ENCODE results near the gene TCF4.

The TCF4 gene

DNA sequence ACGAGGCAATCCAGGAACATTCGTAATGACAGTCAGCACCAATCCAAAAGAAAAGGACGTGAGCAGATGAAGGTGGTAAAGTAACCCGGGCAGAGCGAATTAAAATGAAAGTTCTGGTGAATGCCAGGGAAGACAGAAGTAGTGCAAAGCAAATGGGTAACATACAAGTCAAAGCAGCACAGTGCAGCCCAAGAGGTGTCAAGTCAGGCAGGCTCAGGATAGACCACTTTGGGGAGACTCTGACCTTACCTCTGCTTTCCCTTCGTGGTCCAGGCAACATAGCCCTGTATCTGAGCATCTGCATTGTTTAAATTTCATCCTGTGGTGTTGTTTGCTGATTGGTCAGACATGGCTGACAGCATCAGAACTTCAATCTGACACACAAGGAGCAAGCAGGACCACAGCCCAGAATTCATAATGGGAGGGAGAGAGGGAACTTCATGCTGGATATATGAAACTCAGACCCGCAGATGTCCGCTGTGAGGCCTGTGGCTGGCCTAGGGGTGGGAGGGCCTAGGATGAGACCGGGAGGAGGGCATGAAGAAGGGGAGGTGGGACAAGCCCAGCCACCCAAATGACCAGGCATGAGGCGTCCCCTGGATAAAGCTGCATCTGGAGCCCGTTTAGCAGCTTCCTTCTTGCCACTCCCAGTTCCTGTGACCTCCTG, 285.7 kb downstream of the TCF4 start:
- no peak for DNase-seq (ENCODE audit: low read depth in 2 of 3, low spot score in 1 of 3)

DNA sequence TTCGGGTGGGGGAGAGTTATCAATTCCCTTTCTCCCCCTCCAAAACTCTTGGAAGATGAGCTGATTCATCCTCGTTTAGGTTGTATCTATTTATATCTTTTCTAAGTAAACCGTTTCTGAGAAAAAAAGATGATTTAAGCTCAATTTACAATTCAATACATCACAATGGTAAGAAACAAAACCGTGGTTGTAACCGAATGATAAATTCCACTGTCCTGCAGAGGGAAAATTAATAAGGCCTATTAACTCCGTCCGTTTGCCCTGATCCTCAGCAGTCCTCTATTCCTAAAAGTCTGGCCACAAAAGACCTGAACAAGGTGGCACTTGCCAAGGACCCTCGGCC, 286.2 kb downstream of the TCF4 start:
- DNase-seq (ENCODE audit: low read depth in 2 of 3, low spot score in 1 of 3): no peak

DNA sequence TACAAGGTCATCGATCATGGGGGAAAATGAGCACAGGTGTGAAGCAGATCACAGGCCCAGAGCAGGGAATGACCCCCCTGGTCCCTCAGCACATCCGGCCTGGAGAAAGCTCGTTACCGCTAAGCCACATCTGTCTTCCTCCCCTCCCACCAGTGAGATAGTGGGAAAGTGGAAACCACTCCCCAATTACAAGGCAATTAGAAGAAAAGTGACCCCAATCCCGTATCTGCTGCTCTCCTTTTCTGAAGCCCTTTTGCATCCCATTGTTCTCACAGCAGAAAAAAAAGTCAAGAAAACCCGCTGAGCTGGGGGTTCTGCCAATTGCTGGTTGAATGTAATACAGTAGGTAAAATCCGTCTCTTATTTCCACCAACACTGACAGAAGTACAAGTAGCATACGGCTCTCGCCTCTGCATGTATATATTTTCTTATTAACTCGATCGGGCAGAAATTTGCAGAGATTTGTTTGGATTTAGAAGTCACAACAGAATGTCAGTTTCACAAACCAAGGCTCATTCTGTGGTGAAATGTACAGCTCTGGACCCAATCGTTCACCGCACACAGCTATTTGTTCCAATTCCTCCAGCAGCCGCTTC, 287.0 kb downstream of the TCF4 start:
- no peak for DNase-seq (ENCODE audit: low read depth in 2 of 3, low spot score in 1 of 3)

DNA sequence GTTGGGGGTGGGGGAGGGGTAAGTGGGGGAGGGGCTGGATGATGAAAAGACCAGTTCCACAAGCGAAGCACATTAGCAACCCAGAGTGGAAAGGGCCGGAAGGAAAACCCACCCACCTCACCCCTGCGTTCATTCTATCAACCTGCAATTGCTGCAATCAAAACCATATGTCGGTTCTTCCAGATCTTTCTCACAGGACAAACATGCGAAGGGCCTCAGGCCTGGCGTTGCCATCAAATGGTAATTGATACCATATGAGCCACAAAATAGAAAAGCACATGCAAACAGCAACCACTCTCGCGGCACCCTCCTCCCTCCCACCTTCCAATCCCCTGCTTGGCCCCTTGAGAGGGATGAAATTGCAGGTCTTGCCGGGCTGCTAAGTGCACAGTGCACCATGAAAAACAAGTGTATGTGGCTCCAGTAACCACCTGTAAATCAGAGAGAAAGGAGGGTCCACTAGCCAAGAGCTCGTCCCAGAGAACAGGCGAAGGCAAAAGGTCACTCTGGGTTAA, 287.5 kb downstream of the TCF4 start:
- no peak for DNase-seq (ENCODE audit: low read depth in 2 of 3, low spot score in 1 of 3)

DNA sequence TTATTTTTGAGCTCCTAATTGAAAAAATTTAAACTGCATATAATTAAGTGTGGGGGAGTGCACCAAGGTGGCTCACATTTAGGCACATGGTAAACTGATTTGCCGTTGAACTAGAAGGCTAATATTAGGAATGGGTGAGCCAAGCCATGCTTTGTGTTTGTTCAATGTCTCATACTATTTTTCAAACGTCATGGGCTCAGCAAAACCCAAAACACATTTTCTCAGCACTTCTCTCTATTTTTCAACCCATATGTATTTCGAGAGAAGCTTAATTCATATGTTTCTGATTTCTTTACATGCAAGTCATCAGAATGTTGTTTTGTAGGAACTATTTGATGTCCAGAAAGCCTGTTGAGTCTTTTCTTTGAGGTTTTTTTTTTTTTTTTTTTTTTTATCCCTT, 291.2 kb downstream of the TCF4 start:
- DNase-seq (ENCODE audit: low read depth in 2 of 3, low spot score in 1 of 3): no peak

DNA sequence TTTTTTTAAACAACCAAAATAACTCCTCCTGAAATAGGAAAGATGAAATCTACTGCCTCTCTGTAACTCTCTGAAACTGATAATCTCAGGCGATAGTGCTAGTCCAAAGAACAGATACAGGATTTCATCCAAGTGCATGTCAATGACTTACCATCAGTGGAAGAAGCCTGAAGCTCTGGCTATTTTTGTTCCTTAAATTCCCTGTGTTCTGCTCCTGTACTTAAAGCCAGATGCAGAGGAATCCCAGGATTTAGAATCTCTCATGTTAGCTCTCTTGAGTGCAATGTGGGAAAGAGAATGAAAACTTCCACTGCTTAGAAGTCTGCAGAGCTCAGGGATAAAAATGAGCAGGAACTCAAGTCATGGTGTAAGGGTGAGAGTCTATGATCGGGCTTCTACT, 291.9 kb downstream of the TCF4 start:
- no peak for DNase-seq (ENCODE audit: low read depth in 2 of 3, low spot score in 1 of 3)

DNA sequence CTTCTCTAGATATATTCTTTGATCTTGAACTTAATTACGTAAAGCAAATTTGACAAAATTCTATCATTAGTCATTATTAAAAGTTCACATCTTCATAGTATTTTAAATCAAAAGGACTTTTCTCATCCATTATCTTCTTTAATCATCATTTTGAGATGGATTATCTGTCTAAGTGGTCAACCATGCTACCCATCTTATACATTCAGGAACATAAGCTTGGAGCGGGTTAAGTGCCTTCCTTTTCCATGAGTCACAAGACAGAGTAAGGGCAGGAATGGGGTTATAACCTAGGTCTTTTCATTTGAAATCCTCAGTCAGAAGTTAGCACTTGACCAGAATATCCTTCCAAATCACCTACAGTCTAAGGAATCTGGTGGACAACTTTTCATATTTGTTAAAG, 297.1 kb downstream of the TCF4 start:
- DNase-seq (ENCODE audit: low read depth in 2 of 3, low spot score in 1 of 3): no peak

DNA sequence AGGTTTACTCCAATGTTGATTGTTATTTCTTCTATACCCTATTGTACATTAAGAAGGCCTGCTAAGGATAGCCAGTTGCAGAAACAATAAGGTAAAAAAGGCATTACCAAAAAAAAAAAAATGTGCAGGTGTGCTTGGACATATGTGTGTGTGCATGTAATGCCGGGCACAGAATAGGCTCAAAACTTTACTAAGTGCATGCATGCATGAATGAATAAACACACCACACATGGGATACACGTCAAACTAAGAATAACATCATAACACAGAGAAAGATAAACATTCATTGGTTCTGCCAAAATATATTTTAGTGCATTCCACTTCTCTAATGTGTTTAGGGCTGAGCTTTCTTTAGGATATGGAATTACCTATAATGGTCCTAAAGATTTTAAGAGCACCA, 298.2 kb downstream of the TCF4 start:
- DNase-seq (ENCODE audit: low read depth in 2 of 3, low spot score in 1 of 3): no peak

DNA sequence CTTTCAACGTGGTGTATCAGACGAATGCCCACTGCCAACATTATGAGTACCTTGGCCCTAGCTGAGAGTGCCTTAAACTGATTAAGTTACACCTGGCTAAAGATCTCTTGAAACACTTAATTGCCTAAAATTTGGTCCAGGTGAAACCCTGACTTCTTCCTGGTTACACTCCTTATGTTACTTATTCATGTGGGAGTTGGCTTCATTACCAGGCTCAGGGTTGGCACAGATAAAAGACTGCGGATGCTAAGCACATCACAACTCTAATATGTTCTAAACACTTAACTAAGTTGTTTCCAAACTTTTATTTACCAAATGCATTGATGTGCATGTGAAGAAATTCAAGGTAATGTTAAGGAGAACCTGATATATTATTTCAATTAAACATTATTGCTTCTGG, 298.9 kb downstream of the TCF4 start:
- no peak for DNase-seq (ENCODE audit: low read depth in 2 of 3, low spot score in 1 of 3)

DNA sequence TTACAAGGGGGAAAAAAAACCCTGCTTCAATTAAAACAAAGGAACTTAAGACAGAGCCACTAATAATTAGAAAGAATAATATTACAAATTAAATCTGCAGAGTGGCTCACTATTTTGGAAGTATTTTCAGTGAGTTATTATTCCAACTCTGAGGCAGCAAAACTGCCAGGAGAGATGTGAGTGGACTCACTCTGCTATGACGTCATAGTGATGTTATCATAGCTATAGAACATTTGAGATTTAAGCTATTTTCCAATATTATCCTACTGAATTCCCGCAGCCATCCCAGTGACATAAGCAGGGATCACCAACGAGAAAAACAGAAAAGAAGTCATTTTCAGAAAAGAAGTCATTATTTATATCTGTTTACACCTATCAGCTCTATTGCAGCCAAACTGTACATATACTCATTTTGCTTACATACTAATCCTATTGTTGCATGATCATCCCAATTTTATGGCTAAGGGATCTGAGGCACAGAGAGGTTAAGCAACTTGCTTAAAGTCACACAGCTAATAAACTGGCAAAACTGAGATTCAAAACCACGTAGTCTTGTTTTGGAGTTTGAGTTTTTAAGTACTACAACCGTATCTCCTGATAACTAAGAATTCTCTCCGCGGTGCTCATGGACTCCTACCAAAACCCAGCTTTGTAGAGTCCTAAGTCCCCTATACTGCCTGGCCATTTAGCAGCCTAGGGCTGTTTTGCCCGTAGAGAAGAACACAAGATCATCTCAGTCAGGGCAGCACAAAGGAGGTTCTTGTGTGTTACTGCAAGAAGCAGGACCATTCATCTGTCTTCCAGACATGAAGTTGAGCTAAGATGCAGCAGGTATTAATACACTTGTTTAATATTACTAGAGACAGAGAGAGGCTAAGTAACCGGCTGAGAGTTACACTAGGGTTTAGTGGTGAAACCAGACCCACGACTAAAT, 299.8 kb downstream of the TCF4 start:
- DNase-seq (ENCODE audit: low read depth in 2 of 3, low spot score in 1 of 3): no peak

DNA sequence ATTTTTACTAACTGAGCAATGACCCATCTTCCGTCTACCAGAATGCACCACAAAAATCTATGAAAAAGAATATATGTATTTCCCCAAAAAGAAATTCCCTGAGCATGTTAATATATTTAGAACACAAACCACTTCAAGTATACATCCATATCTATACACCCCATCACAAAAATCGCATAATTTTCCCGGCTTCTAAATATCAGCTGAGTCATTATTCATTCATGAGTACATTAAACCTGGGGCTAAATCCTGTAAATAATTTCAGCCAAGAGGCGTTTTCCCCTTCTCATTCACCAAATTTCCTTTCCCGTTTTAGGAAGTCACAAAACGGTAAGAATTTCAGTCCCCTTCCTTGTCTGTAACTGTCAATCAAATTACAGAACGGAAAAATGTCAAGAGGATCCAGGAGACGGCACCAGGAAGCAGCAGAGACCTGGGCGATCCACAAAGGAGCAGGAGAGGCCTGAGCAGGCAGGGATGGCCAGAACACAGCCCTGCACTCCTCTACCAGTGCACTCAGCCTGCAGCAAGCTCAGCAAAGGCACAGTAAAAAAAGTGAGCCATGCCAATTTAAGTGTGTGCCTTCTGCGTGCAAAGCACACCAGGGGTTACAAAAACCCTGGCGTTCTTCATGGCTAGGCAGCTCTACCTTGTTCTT, 300.7 kb downstream of the TCF4 start:
- no peak for DNase-seq (ENCODE audit: low read depth in 2 of 3, low spot score in 1 of 3)

DNA sequence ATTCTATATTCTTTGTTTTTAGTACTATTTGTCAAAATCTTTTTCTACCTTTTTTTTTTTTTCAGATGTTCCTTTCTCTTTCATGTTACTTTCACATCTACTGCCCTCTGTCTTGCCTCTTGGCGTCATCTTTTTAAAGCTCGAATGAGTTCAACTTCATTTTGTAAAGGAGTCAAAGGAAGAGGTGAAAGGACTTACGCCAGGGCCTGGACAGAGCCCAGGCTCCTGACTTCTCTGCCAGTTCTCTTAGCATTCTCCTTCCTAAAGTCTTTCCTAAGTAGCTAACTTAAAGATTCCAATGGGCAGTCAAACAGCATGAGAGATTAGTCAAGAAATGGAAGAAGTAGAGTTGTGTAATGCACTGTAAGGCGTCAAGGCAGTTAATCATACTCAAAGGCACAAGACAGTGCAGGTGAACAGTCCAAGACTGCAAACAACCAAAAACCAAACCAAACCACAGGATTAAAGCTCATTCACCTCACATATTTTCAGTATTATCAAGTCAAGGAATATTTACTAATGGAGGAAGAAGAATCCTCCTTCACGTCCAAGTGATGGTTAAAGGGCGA, 301.7 kb downstream of the TCF4 start:
- DNase-seq (ENCODE audit: low read depth in 2 of 3, low spot score in 1 of 3): no peak

DNA sequence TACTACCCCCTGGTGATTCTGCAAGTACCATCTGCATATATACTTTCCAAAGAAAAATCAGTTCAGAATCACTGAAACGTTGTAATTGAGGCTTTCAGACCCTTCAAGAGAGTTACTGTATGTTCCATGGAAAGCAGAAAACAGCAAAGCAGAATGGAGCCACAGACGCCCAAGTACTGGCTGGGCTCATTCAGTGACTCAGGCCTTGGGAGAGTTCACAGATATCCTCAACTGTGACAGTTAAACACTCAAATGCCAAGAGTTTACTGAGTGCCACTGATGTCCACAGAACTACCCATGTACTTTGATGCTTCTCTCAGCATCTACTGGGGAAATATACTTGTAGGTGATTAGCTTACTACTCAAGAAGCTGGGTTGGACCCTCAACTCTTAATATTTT, 303.4 kb downstream of the TCF4 start:
- DNase-seq (ENCODE audit: low read depth in 2 of 3, low spot score in 1 of 3): no peak

DNA sequence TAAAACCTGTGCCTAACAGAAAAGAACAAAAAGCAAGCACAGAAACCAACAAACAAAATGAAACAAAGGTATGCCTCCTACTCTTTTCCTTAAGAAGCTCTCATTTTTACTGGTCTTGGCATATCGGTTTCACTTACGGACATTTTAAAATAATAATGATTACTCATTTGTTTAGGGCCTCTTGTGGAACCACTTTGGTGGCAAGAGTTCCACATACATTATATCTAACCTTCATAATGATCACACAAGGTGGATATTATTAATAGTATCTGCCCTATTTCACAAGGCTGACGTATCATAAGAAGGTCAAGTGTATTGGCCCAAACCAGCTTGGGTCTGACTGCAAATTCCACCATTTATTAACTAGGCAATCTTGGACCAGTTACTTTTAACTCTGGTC, 304.7 kb downstream of the TCF4 start:
- DNase-seq (ENCODE audit: low read depth in 2 of 3, low spot score in 1 of 3): no peak

DNA sequence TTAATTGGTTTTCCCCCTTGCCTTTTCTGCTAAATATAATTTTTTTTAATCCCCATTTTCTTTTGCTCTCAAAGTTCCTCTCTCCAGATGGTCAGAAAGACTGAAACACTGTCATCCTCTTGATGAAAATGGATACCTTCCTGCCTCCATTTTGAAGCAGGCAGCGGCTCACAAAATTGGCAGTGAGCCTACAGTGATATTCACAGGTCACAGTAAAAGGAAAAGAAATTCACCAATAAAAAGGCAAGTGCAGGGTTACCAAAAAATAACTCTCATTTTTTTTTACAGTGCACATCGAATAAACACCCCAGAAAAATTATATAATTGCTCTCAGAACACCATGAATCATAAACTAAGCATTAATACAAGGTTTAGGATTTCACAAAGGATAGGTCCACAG, 307.5 kb downstream of the TCF4 start:
- DNase-seq (ENCODE audit: low read depth in 2 of 3, low spot score in 1 of 3): no peak

DNA sequence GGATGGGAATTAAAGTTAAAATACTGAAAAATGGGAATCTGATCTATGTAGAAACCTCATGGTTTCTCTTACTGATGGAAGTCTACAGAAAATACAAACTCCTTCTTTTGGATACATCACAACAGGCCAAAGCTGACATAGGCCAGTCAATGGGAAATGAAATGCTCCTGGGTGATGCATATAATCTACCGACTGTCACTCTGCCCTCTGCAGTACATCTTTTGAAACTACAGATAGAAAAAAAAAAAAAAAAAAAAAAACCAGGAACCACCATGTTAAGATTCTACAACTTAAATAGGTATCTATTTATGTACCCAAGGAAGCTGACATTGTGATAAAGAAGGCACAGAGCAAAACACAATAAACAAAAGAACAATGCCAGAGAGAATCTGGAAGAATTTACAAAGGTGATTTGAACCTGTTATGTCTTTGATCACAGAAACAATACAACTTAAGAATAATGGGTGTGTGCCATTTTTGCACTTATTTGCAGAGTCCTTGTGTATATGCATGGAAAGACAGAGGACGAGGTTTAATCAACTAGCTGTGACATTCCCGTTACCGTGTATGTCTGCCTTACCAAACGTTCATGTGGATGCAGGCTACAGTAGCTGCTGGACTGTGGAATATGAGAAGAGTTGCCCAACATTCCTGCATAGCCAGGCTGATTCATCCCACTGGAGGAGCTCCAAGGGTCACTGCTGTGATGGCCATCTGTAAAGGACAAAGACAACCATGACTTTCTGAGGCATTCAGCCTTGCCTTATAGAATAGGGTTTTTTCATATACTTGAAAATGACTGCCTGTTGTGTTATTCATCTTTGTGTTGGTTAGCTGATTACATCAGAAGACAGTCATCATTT, 312.7 kb downstream of the TCF4 start:
- no peak for DNase-seq (ENCODE audit: low read depth in 2 of 3, low spot score in 1 of 3)

DNA sequence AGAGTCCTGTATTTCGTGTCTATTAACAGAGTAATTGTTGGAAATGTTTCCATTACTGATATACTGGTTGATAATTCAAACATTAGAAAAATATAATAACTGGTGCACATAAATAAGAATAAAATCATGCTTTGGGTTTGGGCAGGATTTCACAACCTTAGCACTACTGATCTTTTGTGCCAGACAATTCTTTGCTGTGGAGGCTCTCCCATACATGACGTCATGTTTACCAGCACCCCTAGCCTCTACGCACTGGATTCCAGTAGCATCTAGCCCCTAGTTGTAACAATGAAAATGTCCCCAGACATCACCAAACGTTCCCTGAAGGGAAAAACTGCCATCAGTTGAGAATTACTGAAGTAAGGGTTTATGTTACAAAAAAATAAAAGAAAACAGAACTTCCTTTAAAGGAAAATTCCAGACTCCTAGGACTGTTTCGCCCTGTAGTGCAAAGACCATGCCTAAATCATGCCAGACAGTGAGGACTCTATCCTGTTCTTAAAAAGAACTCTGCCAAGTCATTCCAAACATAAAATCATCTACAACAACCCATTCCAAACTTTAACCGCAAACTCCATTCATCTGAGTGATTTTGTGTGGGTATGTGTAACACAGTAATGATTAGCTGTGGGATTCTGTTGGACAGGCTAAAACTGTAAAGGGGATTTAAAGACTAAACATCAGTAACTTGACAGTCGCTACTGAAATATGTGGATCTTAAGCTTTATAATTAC, 315.3 kb downstream of the TCF4 start:
- no peak for DNase-seq (ENCODE audit: low read depth in 2 of 3, low spot score in 1 of 3)

DNA sequence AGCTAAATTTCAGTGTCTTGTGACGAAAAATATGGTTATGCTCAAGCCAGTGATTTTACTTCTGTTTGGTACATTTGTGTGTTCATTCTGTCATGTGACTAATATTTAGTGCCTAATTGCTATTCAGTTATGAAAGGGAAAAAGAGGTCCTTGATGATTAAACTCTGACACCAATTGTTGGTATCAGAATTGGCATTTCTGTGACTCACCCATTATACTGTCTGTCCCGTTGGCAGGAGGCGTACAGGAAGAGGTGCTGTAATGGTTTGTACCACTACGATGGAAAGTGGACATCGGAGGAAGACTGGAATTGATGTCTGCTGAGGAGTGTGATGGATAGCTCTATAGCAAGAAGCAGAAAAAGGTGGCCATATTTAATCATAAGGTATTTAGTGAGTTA, 318.4 kb downstream of the TCF4 start:
- no peak for DNase-seq (ENCODE audit: low read depth in 2 of 3, low spot score in 1 of 3)

DNA sequence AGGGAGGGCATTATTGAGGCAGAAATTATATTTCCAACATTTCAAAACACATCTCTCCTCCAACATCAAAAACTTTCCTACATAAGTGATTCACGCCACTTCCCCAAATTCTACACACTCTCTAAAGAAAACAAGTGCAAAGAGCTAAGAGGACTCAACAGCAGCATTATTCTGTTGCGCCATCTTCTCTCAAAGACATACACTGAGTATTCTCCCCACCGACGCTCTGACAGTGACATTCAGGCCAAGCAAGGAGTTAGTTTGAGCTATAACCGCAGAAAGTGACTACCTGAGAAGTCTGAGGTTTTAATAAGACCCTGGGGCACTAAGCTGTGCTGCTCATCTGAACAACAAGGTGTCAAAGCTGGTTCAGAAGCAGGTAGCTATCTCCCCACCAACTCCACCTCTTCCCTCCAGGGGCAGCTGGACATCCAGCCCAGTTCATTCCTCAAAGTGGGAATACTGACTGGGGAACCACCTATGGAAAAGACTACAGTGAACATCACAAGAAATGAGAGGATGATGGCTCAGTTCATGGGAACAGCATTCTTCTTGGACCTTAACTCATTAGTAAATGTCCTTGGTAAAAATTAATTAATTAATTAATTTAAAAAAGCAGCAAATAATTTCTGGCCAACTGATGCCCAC, 319.2 kb downstream of the TCF4 start:
- DNase-seq (ENCODE audit: low read depth in 2 of 3, low spot score in 1 of 3): no peak

Measured in stimulated activated CD4-positive, alpha-beta T cell treated with anti-CD3 and anti-CD28 coated beads, Interleukin-12 subunit alpha, Interleukin-12 subunit beta, amount 100 ng/mL, for 48 hours (primary cell).